SK-N-SH treated with all-trans-retinoic acid at 6 μM for 48 hours (cell line): ENCODE measurements around the gene OR2T29.

Experiments
- CREB5 ChIP-seq: fragments of 250-450 bp; sonication (Bioruptor Pico); IDR thresholded peaks from 2 replicates; pipeline ENCODE4 v1.5.1; 2020; ENCODE audit warnings: low read depth, mild to moderate bottlenecking, moderate library complexity
- ESRRG ChIP-seq: fragments of 250-450 bp; sonication (Bioruptor Pico); IDR thresholded peaks from 2 replicates; pipeline ENCODE4 v1.6.1; 2021; ENCODE audit warnings: mild to moderate bottlenecking
- ZFP3 ChIP-seq: fragments of 250-450 bp; sonication (Bioruptor Pico); IDR thresholded peaks from 2 replicates; pipeline ENCODE4 v1.5.0; 2020; ENCODE audit warnings: mild to moderate bottlenecking, moderate library complexity

- TF ChIP-seq CREB5 (CRISPR knock-in tag) (no peak), ZFP3 (no peak), ESRRG (CRISPR knock-in tag) (no peak)
These were observed 34.0 kb upstream of the OR2T29 start for GRCh38 chr1:248596615-248597014.
